NB4 (cell line): Measurements from ENCODE around the gene ADORA2B.

Experiments used
- CTCF ChIP-seq: IDR thresholded peaks from one replicate; pipeline ENCODE4 v1.5.1; 2012; ENCODE audit warnings: low read depth, low read length
- MAX ChIP-seq: IDR thresholded peaks from 2 replicates; pipeline ENCODE4 v1.6.1; 2011; ENCODE audit warnings: low read depth, low read length
- POLR2A ChIP-seq: IDR thresholded peaks from 2 replicates; pipeline ENCODE4 v1.6.1; 2011; ENCODE audit warnings: mild to moderate bottlenecking; ENCODE audit not compliant: insufficient read length; ENCODE audit errors: extremely low read depth

GRCh38 chr17:15931394-15931793 is 13.5 kb upstream of the ADORA2B start:
- no peak for TF ChIP-seq CTCF
- TF ChIP-seq POLR2A = no peak
- TF ChIP-seq MAX = no peak
